ENCODE measurements around the gene DNAJA2. TPM values are rescaled to one million over a fixed set of nuclear protein-coding genes. Genes with fewer than 3 reads are reported as not detected.
"Not testable (repeated sequence)": the region's sequence is repeated elsewhere in the genome, so short reads cannot be mapped to it uniquely, and the experiment has no call there.

Gene DNAJA2
- total and polyA plus RNA-seq, 2 of the 8 experiments (the other 6 are each of a cell fraction or from before 2014, with no cell fraction given), result 9.4 to 93.8 TPM

DNA sequence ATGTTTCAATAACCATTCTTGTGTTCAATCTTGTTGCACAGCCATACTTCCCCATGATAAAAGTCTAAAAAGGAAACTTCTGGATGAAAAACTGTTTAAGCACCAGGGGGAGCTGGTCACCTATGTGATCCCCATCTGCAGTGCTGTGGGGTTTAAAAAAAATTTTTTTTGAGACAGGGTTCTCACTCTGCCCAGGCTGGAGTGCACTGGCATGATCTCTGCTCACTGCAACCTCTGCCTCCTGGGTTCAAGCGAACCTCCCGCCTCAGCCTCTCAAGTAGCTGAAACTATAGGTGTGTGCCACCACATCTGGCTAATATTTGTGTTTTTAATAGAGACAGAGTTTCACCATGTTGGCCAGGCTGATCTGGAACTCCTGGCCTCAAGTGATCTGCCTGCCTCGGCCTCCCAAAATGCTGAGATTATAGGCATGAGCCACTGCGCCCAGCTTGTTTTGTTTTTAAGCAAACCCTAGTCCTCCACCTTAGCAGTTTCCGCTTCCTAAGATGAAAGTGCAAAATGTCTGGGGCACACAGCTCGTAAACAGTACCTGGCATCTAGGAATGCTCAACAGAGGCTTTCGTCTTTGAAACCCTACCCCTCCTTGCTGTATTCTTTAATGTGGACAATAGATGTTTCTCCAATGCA, 25.4 kb downstream of the DNAJA2 start (continued):
- no peak for TF ChIP-seq RBBP5 (IDR thresholded peaks at IDR 0.05; ENCODE audit: borderline replicate concordance, low read depth, low read length)
- TF ChIP-seq CREB1 (IDR thresholded peaks at IDR 0.05), result no peak

GRCh38 chr16:46944713-46945112, 28.8 kb downstream of the DNAJA2 start:
- H3K56ac ChIP-seq (replicated peaks; ENCODE audit: insufficient read length, low read depth, low read length); H3K36me3 ChIP-seq (ENCODE audit: control insufficient read depth in 2 of 4, insufficient read depth in 4 of 4, low read length in 3 of 4); H2AK5ac ChIP-seq (ENCODE audit: low read depth, low read length); H2BK15ac ChIP-seq (ENCODE audit: low read length); H2BK5ac ChIP-seq (ENCODE audit: low read depth, low read length); FAIRE-seq; H2AFZ ChIP-seq (ENCODE audit: low read length); H2BK20ac ChIP-seq (ENCODE audit: low read length); H3K4me3 ChIP-seq (ENCODE audit: extremely low read depth in 1 of 4, insufficient read depth in 2 of 4, low read depth in 3 of 4, low read length in 4 of 4); H3K4me2 ChIP-seq (ENCODE audit: insufficient read depth in 1 of 2, low read depth in 2 of 2, low read length in 2 of 2); H4K20me1 ChIP-seq (replicated peaks in 1 of 2; ENCODE audit: control insufficient read depth in 1 of 2, insufficient read depth in 2 of 2, low read length in 2 of 2); H3K18ac ChIP-seq (ENCODE audit: extremely low read depth, low read length); H4K5ac ChIP-seq (ENCODE audit: insufficient read length, low read depth, low read length); H2BK12ac ChIP-seq (ENCODE audit: low read depth, low read length); H3K27me3 ChIP-seq (replicated peaks in 1 of 4; ENCODE audit: control insufficient read depth in 3 of 4, extremely low read depth in 1 of 4, insufficient read depth in 3 of 4, low read length in 3 of 4); H3K23ac ChIP-seq (ENCODE audit: insufficient read length); H3K14ac ChIP-seq (ENCODE audit: insufficient read length); H3K9me3 ChIP-seq (ENCODE audit: insufficient read depth in 2 of 2, low read depth in 1 of 2, low read length in 1 of 2); H3K79me2 ChIP-seq (ENCODE audit: control insufficient read depth in 1 of 2, insufficient read depth in 2 of 2, low read length in 2 of 2); H4K91ac ChIP-seq (replicated peaks; ENCODE audit: insufficient read length, low read length); DNase-seq (ENCODE audit: low read depth in 1 of 2, low spot score in 2 of 2); H4K8ac ChIP-seq (ENCODE audit: extremely low read depth, insufficient read depth, low read length); H3K4me1 ChIP-seq (replicated peaks in 1 of 4; ENCODE audit: control insufficient read depth in 3 of 4, insufficient read depth in 4 of 4, low read length in 3 of 4); H3K4ac ChIP-seq (replicated peaks; ENCODE audit: insufficient read length, low read depth, low read length); H3K79me1 ChIP-seq (ENCODE audit: low read depth, low read length); H3K9ac ChIP-seq (replicated peaks in 1 of 4; ENCODE audit: extremely low read depth in 1 of 4, low read depth in 3 of 4, low read length in 3 of 4); H2BK120ac ChIP-seq (replicated peaks; ENCODE audit: low read depth, low read length); H3K27ac ChIP-seq (ENCODE audit: low read depth, low read length); H3K23me2 ChIP-seq (ENCODE audit: low read depth, low read length): not testable (repeated sequence)
- 91% methylated on average over 8 of the region's 8 CpGs; no CpG with 5 or more reads in 1 of the 2 experiments for WGBS, 2 experiments (ENCODE audit: extremely low coverage in 1 of 2, insufficient coverage in 1 of 2, insufficient read length in 1 of 2, insufficient replicate concordance in 2 of 2, low coverage in 1 of 2, low lambda C conversion rate in 2 of 2, missing lambda C conversion rate in 1 of 2)
- POLR2A ChIA-PET (ENCODE audit: partially characterized antibody), result interaction anchor here (1.0 to 1.2 kb wide), 2 partner anchors 10 to 28 kb away, joined by 3 read pairs; no protein-coding TSS in a partner anchor
- CTCF ChIA-PET (ENCODE audit: partially characterized antibody), result interaction anchor here (0.7 to 1.2 kb wide), 3 partner anchors 20 to 1220 kb away, joined by 4 to 5 read pairs (median 4); no protein-coding TSS in a partner anchor

Data from H1 (cell line).